NCI-H774 (cell line): ENCODE measurements around the gene RAB3IL1.

Experiments
- DNase-seq: peaks from one replicate; lab custom pipeline; 2025; lab: John Stamatoyannopoulos, UW

Gene RAB3IL1

GRCh38 chr11:61866231-61866957, 51.0 kb downstream of the RAB3IL1 start:
- no peak for DNase-seq

GRCh38 chr11:61864814-61865775, 52.3 kb downstream of the RAB3IL1 start:
- DNase-seq, result no peak

GRCh38 chr11:61863548-61864081, 53.8 kb downstream of the RAB3IL1 start:
- no peak for DNase-seq

GRCh38 chr11:61862714-61863547, 54.4 kb downstream of the RAB3IL1 start:
- DNase-seq, result no peak

- no peak for DNase-seq
Observed at GRCh38 chr11:61861634-61862033, 55.7 kb downstream of the RAB3IL1 start.

GRCh38 chr11:61860054-61860903, 57.1 kb downstream of the RAB3IL1 start:
- DNase-seq, result no peak

GRCh38 chr11:61855939-61856680, 61.3 kb downstream of the RAB3IL1 start:
- no peak for DNase-seq

GRCh38 chr11:61854966-61855714, 62.2 kb downstream of the RAB3IL1 start:
- DNase-seq, result no peak

GRCh38 chr11:61854206-61854895, 63.0 kb downstream of the RAB3IL1 start:
- DNase-seq, result no peak

GRCh38 chr11:61853698-61854169, 63.6 kb downstream of the RAB3IL1 start:
- DNase-seq, result no peak

GRCh38 chr11:61851900-61852295, 65.5 kb downstream of the RAB3IL1 start:
- no peak for DNase-seq

GRCh38 chr11:61851113-61851899, 66.1 kb downstream of the RAB3IL1 start:
- DNase-seq, result no peak

- DNase-seq, result no peak
Observed at GRCh38 chr11:61850687-61851086, 66.7 kb downstream of the RAB3IL1 start.

GRCh38 chr11:61848631-61849030, 68.7 kb downstream of the RAB3IL1 start:
- DNase-seq, result no peak

GRCh38 chr11:61847914-61848581, 69.3 kb downstream of the RAB3IL1 start:
- DNase-seq, result no peak
